GM18517 (cell line): Measurements from ENCODE around the gene KNG1.
"Not testable (repeated sequence)": the region's sequence is repeated elsewhere in the genome, so short reads cannot be mapped to it uniquely, and the experiment has no call there.

Experiments used
- ATAC-seq: cut with Tn5 transposase; IDR thresholded peaks from one replicate; pipeline ENCODE4 v1.9.1; 2021; ENCODE audit warnings: mild to moderate bottlenecking, moderate library complexity; ENCODE audit not compliant: unreplicated experiment

KNG1 gene

GRCh38 chr3:186717039-186717457 is at the start of gene KNG1:
Gene KNG1 (plus strand): TSS chr3:186717359. CDS start chr3:186717543, 184 bp downstream.
- no peak for ATAC-seq

GRCh38 chr3:186668426-186668825 is 48.7 kb upstream of the KNG1 start:
- ATAC-seq, result no peak

GRCh38 chr3:186669378-186670084 is 47.6 kb upstream of the KNG1 start:
- ATAC-seq, result no peak

GRCh38 chr3:186670155-186670554 is 47.0 kb upstream of the KNG1 start:
- ATAC-seq, result no peak

- ATAC-seq, result no peak
These were observed 46.1 kb upstream of the KNG1 start for GRCh38 chr3:186671051-186671450.

GRCh38 chr3:186678604-186679003 is 38.6 kb upstream of the KNG1 start:
- no peak for ATAC-seq

- no peak for ATAC-seq
These were observed 38.0 kb upstream of the KNG1 start for GRCh38 chr3:186679151-186679550.

GRCh38 chr3:186680869-186681268 is 36.3 kb upstream of the KNG1 start:
- ATAC-seq, result no peak

- ATAC-seq, result no peak
These were observed 34.3 kb upstream of the KNG1 start for GRCh38 chr3:186682812-186683211.

- no peak for ATAC-seq
These were observed 33.2 kb upstream of the KNG1 start for GRCh38 chr3:186683979-186684378.

GRCh38 chr3:186686475-186686874 is 30.7 kb upstream of the KNG1 start:
- not testable (repeated sequence) for ATAC-seq

GRCh38 chr3:186687120-186687651 is 30.0 kb upstream of the KNG1 start:
- ATAC-seq, result no peak

- ATAC-seq, result not testable (repeated sequence)
These were observed 26.9 kb upstream of the KNG1 start for GRCh38 chr3:186690304-186690703.

GRCh38 chr3:186691676-186692075 is 25.5 kb upstream of the KNG1 start:
- ATAC-seq, result no peak

- no peak for ATAC-seq
These were observed 23.3 kb upstream of the KNG1 start for GRCh38 chr3:186693843-186694242.

GRCh38 chr3:186694288-186695032 is 22.7 kb upstream of the KNG1 start:
- no peak for ATAC-seq

GRCh38 chr3:186696522-186696921 is 20.6 kb upstream of the KNG1 start:
- ATAC-seq, result no peak

GRCh38 chr3:186697510-186697909 is 19.6 kb upstream of the KNG1 start:
- no peak for ATAC-seq

- no peak for ATAC-seq
These were observed 16.9 kb upstream of the KNG1 start for GRCh38 chr3:186700267-186700666.

- ATAC-seq, result not testable (repeated sequence)
These were observed 14.7 kb upstream of the KNG1 start for GRCh38 chr3:186702451-186702850.

GRCh38 chr3:186705882-186706780 is 11.0 kb upstream of the KNG1 start:
- ATAC-seq, result peak; percentile 66
